GM10266 (cell line): ENCODE data around the gene PKD2L1.

Experiments used
- DNase-seq: peaks from one replicate; pipeline ENCODE4 v3.0.0; 2012; ENCODE audit errors: extremely low spot score
- TF ChIP-seq, protein P1 (sequence below): IDR thresholded peaks from 2 replicates; pipeline ENCODE4 v1.5.1; 2012; ENCODE audit warnings: mild to moderate bottlenecking, low read depth; ENCODE audit not compliant: control insufficient read depth, insufficient read depth; ENCODE audit errors: missing control alignments

Gene PKD2L1

GRCh38 chr10:100360234-100360633, 30.2 kb upstream of the PKD2L1 start:
- no peak for DNase-seq
- TF ChIP-seq, protein P1, sequence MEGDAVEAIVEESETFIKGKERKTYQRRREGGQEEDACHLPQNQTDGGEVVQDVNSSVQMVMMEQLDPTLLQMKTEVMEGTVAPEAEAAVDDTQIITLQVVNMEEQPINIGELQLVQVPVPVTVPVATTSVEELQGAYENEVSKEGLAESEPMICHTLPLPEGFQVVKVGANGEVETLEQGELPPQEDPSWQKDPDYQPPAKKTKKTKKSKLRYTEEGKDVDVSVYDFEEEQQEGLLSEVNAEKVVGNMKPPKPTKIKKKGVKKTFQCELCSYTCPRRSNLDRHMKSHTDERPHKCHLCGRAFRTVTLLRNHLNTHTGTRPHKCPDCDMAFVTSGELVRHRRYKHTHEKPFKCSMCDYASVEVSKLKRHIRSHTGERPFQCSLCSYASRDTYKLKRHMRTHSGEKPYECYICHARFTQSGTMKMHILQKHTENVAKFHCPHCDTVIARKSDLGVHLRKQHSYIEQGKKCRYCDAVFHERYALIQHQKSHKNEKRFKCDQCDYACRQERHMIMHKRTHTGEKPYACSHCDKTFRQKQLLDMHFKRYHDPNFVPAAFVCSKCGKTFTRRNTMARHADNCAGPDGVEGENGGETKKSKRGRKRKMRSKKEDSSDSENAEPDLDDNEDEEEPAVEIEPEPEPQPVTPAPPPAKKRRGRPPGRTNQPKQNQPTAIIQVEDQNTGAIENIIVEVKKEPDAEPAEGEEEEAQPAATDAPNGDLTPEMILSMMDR, result no peak

- DNase-seq, result no peak
- TF ChIP-seq, protein P1, result no peak
These were observed 29.6 kb upstream of the PKD2L1 start for GRCh38 chr10:100359529-100360150.

- DNase-seq, result no peak
These were observed 29.0 kb upstream of the PKD2L1 start for GRCh38 chr10:100359030-100359432.

GRCh38 chr10:100357059-100357858, 27.2 kb upstream of the PKD2L1 start:
- TF ChIP-seq, protein P1, result no peak
- DNase-seq, result no peak

More at GRCh38 chr10:100359030-100359432, 29.0 kb upstream of the PKD2L1 start:
- TF ChIP-seq, protein P1, result no peak

GRCh38 chr10:100356067-100357017, 26.3 kb upstream of the PKD2L1 start:
- TF ChIP-seq, protein P1, result no peak
- DNase-seq, result no peak

DNA sequence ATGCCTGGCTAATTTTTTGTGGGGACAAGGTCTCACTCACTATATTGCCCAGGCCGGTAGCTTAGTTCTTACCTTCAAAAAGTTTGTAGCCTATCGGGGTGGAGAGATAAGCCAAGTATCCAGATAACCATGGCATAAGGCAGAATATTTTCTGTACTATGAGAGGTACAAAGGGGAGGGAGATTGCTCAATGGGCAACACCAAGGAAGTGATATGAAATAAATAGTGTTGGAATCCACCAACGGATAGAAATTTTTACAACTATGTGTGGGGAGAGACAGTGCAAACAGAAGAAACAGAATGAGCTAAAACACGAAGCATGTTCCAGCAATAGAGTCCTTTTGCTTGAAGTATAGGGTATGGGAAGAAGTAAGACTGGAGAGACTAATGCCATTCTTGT, 25.1 kb upstream of the PKD2L1 start:
- TF ChIP-seq, protein P1, result no peak
- no peak for DNase-seq
